Amniotic stem cell (primary cell): Measurements from ENCODE around the gene GALR2.

Experiments used
- DNase-seq: peaks from one replicate; lab custom pipeline; 2025; lab: John Stamatoyannopoulos, UW

The GALR2 gene

GRCh38 chr17:76095943-76096342 is 21.4 kb downstream of the GALR2 start:
- DNase-seq: no peak

GRCh38 chr17:76097716-76098295 is 23.2 kb downstream of the GALR2 start:
- DNase-seq: no peak

- DNase-seq: no peak
Measured at GRCh38 chr17:76102944-76103273, 28.3 kb downstream of the GALR2 start.

GRCh38 chr17:76103274-76104139 is 28.9 kb downstream of the GALR2 start, which contains the start of gene EXOC7:
EXOC7 (minus strand) TSS chr17:76103787; CDS start chr17:76103692, 95 bp downstream.
- peak; percentile 83 for DNase-seq

- DNase-seq: no peak
Measured at GRCh38 chr17:76104140-76104895, 29.7 kb downstream of the GALR2 start.

GRCh38 chr17:76104896-76105231 is 30.3 kb downstream of the GALR2 start:
- DNase-seq: no peak

GRCh38 chr17:76106703-76107102 is 32.1 kb downstream of the GALR2 start:
- DNase-seq: no peak

GRCh38 chr17:76107509-76107908 is 32.9 kb downstream of the GALR2 start:
- no peak for DNase-seq

- DNase-seq: no peak
Measured at GRCh38 chr17:76111956-76112355, 37.4 kb downstream of the GALR2 start.

- no peak for DNase-seq
Measured at GRCh38 chr17:76115138-76115754, 40.7 kb downstream of the GALR2 start.

- DNase-seq: no peak
Measured at GRCh38 chr17:76119409-76120371, 45.1 kb downstream of the GALR2 start.

GRCh38 chr17:76120658-76121008 is 46.1 kb downstream of the GALR2 start:
- no peak for DNase-seq

GRCh38 chr17:76121932-76122430 is 47.4 kb downstream of the GALR2 start:
- DNase-seq: no peak

GRCh38 chr17:76122431-76123190 is 48.0 kb downstream of the GALR2 start:
- DNase-seq: no peak

- no peak for DNase-seq
Measured at GRCh38 chr17:76123191-76123499, 48.6 kb downstream of the GALR2 start.

GRCh38 chr17:76123749-76124581 is 49.4 kb downstream of the GALR2 start:
- DNase-seq: no peak

GRCh38 chr17:76124582-76125390 is 50.2 kb downstream of the GALR2 start:
- no peak for DNase-seq

- no peak for DNase-seq
Measured at GRCh38 chr17:76125391-76125675, 50.8 kb downstream of the GALR2 start.

- no peak for DNase-seq
Measured at GRCh38 chr17:76125922-76126321, 51.3 kb downstream of the GALR2 start.
